Measurements from ENCODE around the gene MT1H. TPM values are rescaled to one million over a fixed set of nuclear protein-coding genes. Genes with fewer than 3 reads are reported as not detected.

The MT1H gene
- total RNA-seq, 1 experiment from 2014 or later, result not detected

GRCh38 chr16:56675685-56676210 is 6.1 kb downstream of the MT1H start:
- H2AFZ ChIP-seq (ENCODE audit: low read depth, low read length, poor library complexity, severe bottlenecking), result no peak overlapping the region
- ChIA-PET POLR2A (no interaction called here), CTCF (no interaction called here), RAD21 (ENCODE audit: low non-redundant PET in 1 of 2, low total read pairs in 2 of 2, uncharacterized antibody in 2 of 2, unreplicated experiment in 2 of 2) (no interaction called here)
- no peaks in the 10 kb centered on the region for H3K9me3 ChIP-seq (ENCODE audit: control insufficient read depth in 1 of 2, insufficient read depth in 1 of 2, low read depth in 1 of 2, low read length in 2 of 2)
- no peak overlapping the region for H3K27ac ChIP-seq (ENCODE audit: low read depth, low read length)
- no peak overlapping the region for H3K4me2 ChIP-seq (ENCODE audit: low read length)
- no peak overlapping the region for H3K9ac ChIP-seq (ENCODE audit: low read length)
- intact Hi-C loops (cut with micrococcal nuclease), result no loop called here
- no peaks in the 10 kb centered on the region for H3K36me3 ChIP-seq (ENCODE audit: control insufficient read depth in 1 of 2, insufficient read depth in 2 of 2, low read length in 2 of 2)
- ATAC-seq (no peak), DNase-seq (ENCODE audit: low read depth, low spot score) (no peak)
- no peak overlapping the region for H3K4me3 ChIP-seq (replicated peaks in 1 of 2; ENCODE audit: low read depth in 1 of 2, low read length in 2 of 2)
- H3K27me3 ChIP-seq (ENCODE audit: insufficient read depth, low read length), result no peaks in the 10 kb centered on the region
- no TSS peak for BruUV-seq (replicated peaks)
- H3K9me2 ChIP-seq (ENCODE audit: insufficient read depth), result no peaks in the 10 kb centered on the region
- TF ChIP-seq ZBTB33 (IDR thresholded peaks at IDR 0.05; ENCODE audit: extremely low read depth, insufficient replicate concordance, low read length) (no peak), POLR2AphosphoS5 (IDR thresholded peaks at IDR 0.05; ENCODE audit: low read depth, low read length) (no peak), ATF3 (IDR thresholded peaks at IDR 0.05) (no peak), RAD21 (IDR thresholded peaks at IDR 0.05; ENCODE audit: low read depth) (no peak), TCF7L2 (IDR thresholded peaks at IDR 0.05; ENCODE audit: borderline replicate concordance, extremely low read depth, insufficient read depth, insufficient read length) (no peak)
- peaks cover 0 to 12% of the 10 kb centered on the region in 2 experiments; a peak in 2 of 4 replicates for H3K4me1 ChIP-seq (ENCODE audit: control insufficient read depth in 1 of 2, insufficient read depth in 2 of 2, low read length in 2 of 2)
- no peaks in the 10 kb centered on the region for H4K20me1 ChIP-seq (ENCODE audit: insufficient read depth)
- H3K79me2 ChIP-seq (ENCODE audit: insufficient read depth, low read length), result no peaks in the 10 kb centered on the region

GRCh38 chr16:56677474-56677873 is 7.9 kb downstream of the MT1H start:
- H3K4me3 ChIP-seq (replicated peaks in 1 of 2; ENCODE audit: low read depth in 1 of 2, low read length in 2 of 2), result no peak overlapping the region
- H3K4me1 ChIP-seq (ENCODE audit: control insufficient read depth in 1 of 2, insufficient read depth in 2 of 2, low read length in 2 of 2), result peaks cover 5 to 23% of the 10 kb centered on the region in 2 experiments; a peak in 3 of 4 replicates
- ChIA-PET POLR2A (no interaction called here), RAD21 (ENCODE audit: low non-redundant PET in 1 of 2, low total read pairs in 2 of 2, uncharacterized antibody in 2 of 2, unreplicated experiment in 2 of 2) (no interaction called here), CTCF (no interaction called here)
- no peaks in the 10 kb centered on the region for H3K36me3 ChIP-seq (ENCODE audit: control insufficient read depth in 1 of 2, insufficient read depth in 2 of 2, low read length in 2 of 2)
- no peaks in the 10 kb centered on the region for H4K20me1 ChIP-seq (ENCODE audit: insufficient read depth)
- H3K27ac ChIP-seq (ENCODE audit: low read depth, low read length), result no peak overlapping the region
- no peaks in the 10 kb centered on the region for H3K79me2 ChIP-seq (ENCODE audit: insufficient read depth, low read length)
- H3K9ac ChIP-seq (ENCODE audit: low read length), result no peak overlapping the region
- BruUV-seq (replicated peaks), result no TSS peak
- no peaks in the 10 kb centered on the region for H3K9me3 ChIP-seq (ENCODE audit: control insufficient read depth in 1 of 2, insufficient read depth in 1 of 2, low read depth in 1 of 2, low read length in 2 of 2)
- H2AFZ ChIP-seq (ENCODE audit: low read depth, low read length, poor library complexity, severe bottlenecking), result no peak overlapping the region
- H3K9me2 ChIP-seq (ENCODE audit: insufficient read depth), result no peaks in the 10 kb centered on the region
- ATAC-seq (no peak), DNase-seq (ENCODE audit: low read depth, low spot score) (no peak)
- intact Hi-C loops (cut with micrococcal nuclease), result no loop called here
- no peaks in the 10 kb centered on the region for H3K27me3 ChIP-seq (ENCODE audit: insufficient read depth, low read length)
- H3K4me2 ChIP-seq (ENCODE audit: low read length), result no peak overlapping the region
- TF ChIP-seq SRF (IDR thresholded peaks at IDR 0.05; ENCODE audit: low read depth) (no peak), POLR2A (IDR thresholded peaks at IDR 0.05; ENCODE audit: borderline replicate concordance, extremely low read depth, insufficient read depth, insufficient read length) (no peak), EGR1 (IDR thresholded peaks at IDR 0.05; ENCODE audit: low read depth) (no peak), TCF7L2 (IDR thresholded peaks at IDR 0.05; ENCODE audit: borderline replicate concordance, extremely low read depth, insufficient read depth, insufficient read length) (no peak), FOSL1 (IDR thresholded peaks at IDR 0.05; ENCODE audit: low read depth) (no peak), MAX (IDR thresholded peaks at IDR 0.05) (no peak), ATF3 (IDR thresholded peaks at IDR 0.05) (no peak), ZFX (IDR thresholded peaks at IDR 0.05) (no peak), REST (IDR thresholded peaks at IDR 0.05; ENCODE audit: low read depth) (no peak), EZH2phosphoT487 (IDR thresholded peaks at IDR 0.05; ENCODE audit: borderline replicate concordance) (no peak), JUND (IDR thresholded peaks at IDR 0.05) (no peak), ELF1 (IDR thresholded peaks at IDR 0.05; ENCODE audit: borderline replicate concordance, low read depth) (no peak)

Data from HCT116 (cell line).